Stomach smooth muscle (tissue), 2 donors: Measurements from ENCODE around the gene TNFRSF1B.

Experiments used
- H3K27ac ChIP-seq: one replicate; pipeline ENCODE4 v1.7.0; 2013; ENCODE audit warnings: mild to moderate bottlenecking, low read length, inconsistent platforms
- H3K27me3 ChIP-seq, 2 donors: one replicate each; pipeline ENCODE4 v1.7.0; 2013; ENCODE audit warnings: low read length in 2 of 2; ENCODE audit not compliant: insufficient read depth in 2 of 2, control insufficient read depth in 1 of 2
- H3K36me3 ChIP-seq, 2 donors: one replicate each; pipeline ENCODE4 v1.7.0; 2013; ENCODE audit warnings: low read length in 2 of 2; ENCODE audit not compliant: control insufficient read depth in 2 of 2, insufficient read depth in 2 of 2
- H3K4me1 ChIP-seq: one replicate; pipeline ENCODE4 v1.7.0; 2013; ENCODE audit warnings: low read length; ENCODE audit not compliant: control insufficient read depth, insufficient read depth
- H3K4me3 ChIP-seq, 2 donors: one replicate each; pipeline ENCODE4 v1.7.0; 2013; ENCODE audit warnings: low read length in 2 of 2
- H3K9ac ChIP-seq, 2 donors: one replicate each; pipeline ENCODE4 v1.7.0; 2013; ENCODE audit warnings: low read length in 2 of 2, mild to moderate bottlenecking in 1 of 2
- H3K9me3 ChIP-seq, 2 donors: one replicate each; pipeline ENCODE4 v1.7.0; 2013; ENCODE audit warnings: low read length in 2 of 2; ENCODE audit not compliant: control insufficient read depth in 2 of 2
- donor health status: healthy.
- donor health status: Pancreatic carcinoma.

Gene TNFRSF1B

GRCh38 chr1:12255913-12256312 lies 89.1 kb downstream of the TNFRSF1B start:
- Histone ChIP-seq H3K36me3 (peaks cover 47 to 66% of the 10 kb centered on the region in 2 donors), H3K9ac (no peak overlapping the region), H3K27me3 (no peaks in the 10 kb centered on the region), H3K4me3 (no peak overlapping the region), H3K27ac (no peak overlapping the region), H3K4me1 (no peaks in the 10 kb centered on the region), H3K9me3 (no peaks in the 10 kb centered on the region)

- no peaks in the 10 kb centered on the region for H3K9me3 ChIP-seq
- H3K27me3 ChIP-seq: no peaks in the 10 kb centered on the region
- H3K4me1 ChIP-seq: no peaks in the 10 kb centered on the region
- no peak overlapping the region for H3K9ac ChIP-seq
- H3K27ac ChIP-seq: no peak overlapping the region
- H3K4me3 ChIP-seq: no peak overlapping the region
- peaks cover 54 to 75% of the 10 kb centered on the region in 2 donors for H3K36me3 ChIP-seq
These were observed 91.5 kb downstream of the TNFRSF1B start for GRCh38 chr1:12258272-12258671.
